Inflammatory macrophage treated with lipopolysaccharide for 4 hours (primary cell): ENCODE data around the gene ALOXE3.
"Not testable (repeated sequence)": the region's sequence is repeated elsewhere in the genome, so short reads cannot be mapped to it uniquely, and the experiment has no call there.

Source experiments
- DNase-seq: peaks from one replicate; pipeline ENCODE4 v3.0.0-alpha.2; 2020

The ALOXE3 gene

GRCh38 chr17:8067806-8068205, 50.5 kb downstream of the ALOXE3 start:
- peak; percentile 36 for DNase-seq

- no peak for DNase-seq
Measured at GRCh38 chr17:8066841-8067775, 51.2 kb downstream of the ALOXE3 start.

GRCh38 chr17:8064561-8065019, 53.7 kb downstream of the ALOXE3 start:
- DNase-seq = no peak

- no peak for DNase-seq
Measured at GRCh38 chr17:8063761-8064534, 54.4 kb downstream of the ALOXE3 start.

GRCh38 chr17:8062807-8063483, 55.4 kb downstream of the ALOXE3 start:
- DNase-seq = no peak

GRCh38 chr17:8062435-8062806, 55.9 kb downstream of the ALOXE3 start:
- no peak for DNase-seq

- DNase-seq = not testable (repeated sequence)
Measured at GRCh38 chr17:8061851-8062250, 56.5 kb downstream of the ALOXE3 start.

GRCh38 chr17:8060274-8060673, 58.0 kb downstream of the ALOXE3 start:
- peak; percentile 77 for DNase-seq

- no peak for DNase-seq
Measured at GRCh38 chr17:8059131-8059530, 59.2 kb downstream of the ALOXE3 start.

- DNase-seq = peak; percentile 83
Measured at GRCh38 chr17:8057691-8058114, 60.6 kb downstream of the ALOXE3 start.

- no peak for DNase-seq
Measured at GRCh38 chr17:8056976-8057625, 61.2 kb downstream of the ALOXE3 start.

GRCh38 chr17:8056232-8056975, 61.9 kb downstream of the ALOXE3 start:
- DNase-seq = peak; percentile 93

GRCh38 chr17:8055851-8056231, 62.5 kb downstream of the ALOXE3 start:
- DNase-seq = no peak

- DNase-seq = no peak
Measured at GRCh38 chr17:8053600-8053999, 64.7 kb downstream of the ALOXE3 start.

- no peak for DNase-seq
Measured at GRCh38 chr17:8052256-8053252, 65.8 kb downstream of the ALOXE3 start.

GRCh38 chr17:8051831-8052230, 66.5 kb downstream of the ALOXE3 start:
- no peak for DNase-seq

GRCh38 chr17:8048736-8049135, 69.6 kb downstream of the ALOXE3 start:
- no peak for DNase-seq

GRCh38 chr17:8048236-8048635, 70.1 kb downstream of the ALOXE3 start:
- no peak for DNase-seq

- DNase-seq = no peak
Measured at GRCh38 chr17:8047769-8048110, 70.6 kb downstream of the ALOXE3 start.

GRCh38 chr17:8046929-8047768, 71.2 kb downstream of the ALOXE3 start:
- no peak for DNase-seq
